MM.1S (cell line): ENCODE data around the gene SLC22A2.

ENCODE experiments used
- DNase-seq: peaks from one replicate; pipeline ENCODE4 v3.0.0-alpha.2; 2015
- H2AFZ ChIP-seq: fragments of 300-600 bp; sonication (generic); 2 replicates; pipeline ENCODE4 v1.6.0; 2016; ENCODE audit warnings: antibody characterized with exemption, low read length
- H3F3A ChIP-seq: fragments of 300-600 bp; sonication (generic); 2 replicates; pipeline ENCODE4 v1.6.1; 2016; ENCODE audit warnings: mild to moderate bottlenecking, antibody characterized with exemption, low read length, moderate library complexity, mixed read lengths; ENCODE audit not compliant: insufficient read depth
- H3K27ac ChIP-seq: fragments of 300-600 bp; sonication (generic); 2 replicates; pipeline ENCODE4 v1.5.1; 2016; ENCODE audit warnings: mild to moderate bottlenecking, low read length
- H3K27me3 ChIP-seq: fragments of 300-600 bp; sonication (generic); replicated peaks from 2 replicates; pipeline ENCODE4 v1.6.0; 2016; ENCODE audit warnings: low read length; ENCODE audit not compliant: insufficient read depth
- H3K36me3 ChIP-seq: fragments of 300-600 bp; sonication (generic); replicated peaks from 2 replicates; pipeline ENCODE4 v1.6.1; 2016; ENCODE audit warnings: mild to moderate bottlenecking, low read length, mixed read lengths; ENCODE audit not compliant: insufficient read depth
- H3K4me1 ChIP-seq: fragments of 300-600 bp; sonication (generic); 2 replicates; pipeline ENCODE4 v1.6.1; 2016; ENCODE audit warnings: low read length, mixed read lengths
- H3K4me2 ChIP-seq: fragments of 300-600 bp; sonication (generic); 2 replicates; pipeline ENCODE4 v1.6.0; 2016; ENCODE audit warnings: low read depth, low read length
- H3K4me3 ChIP-seq: fragments of 300-600 bp; sonication (generic); 2 replicates; pipeline ENCODE4 v1.5.1; 2016; ENCODE audit warnings: low read length, mixed read lengths
- H3K79me2 ChIP-seq: fragments of 300-600 bp; sonication (generic); 2 replicates; pipeline ENCODE4 v1.6.1; 2016; ENCODE audit warnings: mixed run types, low read length, mixed read lengths
- H3K9ac ChIP-seq: fragments of 300-600 bp; sonication (generic); 2 replicates; pipeline ENCODE4 v1.6.1; 2016; ENCODE audit warnings: low read length, mixed read lengths
- H3K9me2 ChIP-seq: fragments of 300-600 bp; sonication (generic); replicated peaks from 2 replicates; pipeline ENCODE4 v1.6.1; 2016; ENCODE audit warnings: mild to moderate bottlenecking, low read length, mixed read lengths; ENCODE audit not compliant: insufficient read depth
- H3K9me3 ChIP-seq: fragments of 300-600 bp; sonication (generic); replicated peaks from 2 replicates; pipeline ENCODE4 v1.6.1; 2016; ENCODE audit warnings: mild to moderate bottlenecking, low read length, mixed read lengths; ENCODE audit not compliant: insufficient read depth
- H4K20me1 ChIP-seq: fragments of 300-600 bp; sonication (generic); 2 replicates; pipeline ENCODE4 v1.6.1; 2016; ENCODE audit warnings: mild to moderate bottlenecking, low read length, moderate library complexity, mixed read lengths; ENCODE audit not compliant: insufficient read depth
- EZH2 ChIP-seq: fragments of 300-600 bp; sonication (generic); optimal IDR thresholded peaks from 2 replicates; pipeline ENCODE3; 2017; ENCODE audit warnings: low read depth, mild to moderate bottlenecking, antibody characterized with exemption, low read length, mixed read lengths
- EZH2phosphoT487 ChIP-seq: fragments of 300-600 bp; sonication (generic); IDR thresholded peaks from 2 replicates; pipeline ENCODE4 v1.6.1; 2018; ENCODE audit warnings: antibody characterized with exemption, low read length
- TF ChIP-seq, protein P1 (sequence below): fragments of 300-600 bp; sonication (generic); IDR thresholded peaks from 2 replicates; pipeline ENCODE4 v1.5.1; 2016; ENCODE audit warnings: antibody characterized with exemption, low read length, mixed read lengths

SLC22A2 gene

DNA sequence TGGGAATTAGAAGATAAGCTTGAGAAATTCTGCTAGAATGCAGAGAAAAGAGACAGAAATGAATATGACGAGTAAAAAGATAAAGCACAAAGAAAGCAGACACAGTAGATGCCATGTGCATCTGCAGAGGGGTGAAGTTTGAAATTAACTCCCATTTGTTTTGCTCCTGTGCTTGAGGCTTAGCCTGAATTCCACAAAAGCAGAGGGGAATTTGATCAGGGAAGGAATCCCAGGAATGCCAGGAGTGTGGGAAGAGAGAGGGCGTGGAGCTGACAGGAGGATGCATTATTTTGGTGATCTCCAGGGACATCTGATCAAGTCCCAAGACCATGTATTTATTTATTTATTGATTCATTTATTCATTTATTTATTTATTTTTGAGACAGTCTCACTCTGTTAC, 81.4 kb downstream of the SLC22A2 start:
- DNase-seq: no peak
- Histone ChIP-seq H3K79me2 (no peaks in the 10 kb centered on the region), H3K9ac (no peak overlapping the region), H3K36me3 (no peaks in the 10 kb centered on the region), H3K4me2 (no peak overlapping the region), H3K4me3 (no peak overlapping the region), H3K9me3 (no peaks in the 10 kb centered on the region), H2AFZ (no peak overlapping the region), H3K27ac (no peak overlapping the region), H3F3A (no peaks in the 10 kb centered on the region), H3K9me2 (no peaks in the 10 kb centered on the region), H3K27me3 (no peaks in the 10 kb centered on the region), H4K20me1 (no peaks in the 10 kb centered on the region), H3K4me1 (no peaks in the 10 kb centered on the region)
- TF ChIP-seq EZH2phosphoT487 (no peak), EZH2 (no peak)
- TF ChIP-seq, protein P1, sequence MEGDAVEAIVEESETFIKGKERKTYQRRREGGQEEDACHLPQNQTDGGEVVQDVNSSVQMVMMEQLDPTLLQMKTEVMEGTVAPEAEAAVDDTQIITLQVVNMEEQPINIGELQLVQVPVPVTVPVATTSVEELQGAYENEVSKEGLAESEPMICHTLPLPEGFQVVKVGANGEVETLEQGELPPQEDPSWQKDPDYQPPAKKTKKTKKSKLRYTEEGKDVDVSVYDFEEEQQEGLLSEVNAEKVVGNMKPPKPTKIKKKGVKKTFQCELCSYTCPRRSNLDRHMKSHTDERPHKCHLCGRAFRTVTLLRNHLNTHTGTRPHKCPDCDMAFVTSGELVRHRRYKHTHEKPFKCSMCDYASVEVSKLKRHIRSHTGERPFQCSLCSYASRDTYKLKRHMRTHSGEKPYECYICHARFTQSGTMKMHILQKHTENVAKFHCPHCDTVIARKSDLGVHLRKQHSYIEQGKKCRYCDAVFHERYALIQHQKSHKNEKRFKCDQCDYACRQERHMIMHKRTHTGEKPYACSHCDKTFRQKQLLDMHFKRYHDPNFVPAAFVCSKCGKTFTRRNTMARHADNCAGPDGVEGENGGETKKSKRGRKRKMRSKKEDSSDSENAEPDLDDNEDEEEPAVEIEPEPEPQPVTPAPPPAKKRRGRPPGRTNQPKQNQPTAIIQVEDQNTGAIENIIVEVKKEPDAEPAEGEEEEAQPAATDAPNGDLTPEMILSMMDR: no peak

DNA sequence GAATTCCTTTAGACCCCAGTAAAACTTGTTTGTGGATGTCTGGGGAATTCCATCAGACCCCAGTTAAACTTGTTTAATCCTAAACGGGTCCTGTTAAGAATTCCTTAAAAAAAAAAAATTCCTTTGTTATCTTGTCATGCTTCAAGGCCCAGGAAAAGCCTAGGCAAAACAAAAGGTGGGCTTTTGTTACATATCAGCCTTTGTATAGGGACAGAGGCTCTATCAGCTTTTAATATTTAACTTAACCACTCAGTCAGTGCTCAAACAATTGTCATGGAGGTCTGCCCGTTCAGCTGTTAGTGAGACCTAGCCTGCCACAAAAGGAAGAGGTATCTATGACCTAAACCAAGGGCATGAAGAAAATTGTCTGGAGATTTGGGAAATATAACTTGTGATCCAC, 83.9 kb downstream of the SLC22A2 start:
- Histone ChIP-seq H3K9ac (no peak overlapping the region), H3K36me3 (no peaks in the 10 kb centered on the region), H3K27ac (no peak overlapping the region), H3K4me2 (no peak overlapping the region), H3K9me3 (no peaks in the 10 kb centered on the region), H4K20me1 (no peaks in the 10 kb centered on the region), H3K4me3 (no peak overlapping the region), H3K79me2 (no peaks in the 10 kb centered on the region), H3K4me1 (no peaks in the 10 kb centered on the region), H3F3A (no peaks in the 10 kb centered on the region), H2AFZ (no peak overlapping the region), H3K9me2 (no peaks in the 10 kb centered on the region), H3K27me3 (no peaks in the 10 kb centered on the region)
- DNase-seq: no peak
- TF ChIP-seq, protein P1: no peak
- TF ChIP-seq EZH2 (no peak), EZH2phosphoT487 (no peak)

DNA sequence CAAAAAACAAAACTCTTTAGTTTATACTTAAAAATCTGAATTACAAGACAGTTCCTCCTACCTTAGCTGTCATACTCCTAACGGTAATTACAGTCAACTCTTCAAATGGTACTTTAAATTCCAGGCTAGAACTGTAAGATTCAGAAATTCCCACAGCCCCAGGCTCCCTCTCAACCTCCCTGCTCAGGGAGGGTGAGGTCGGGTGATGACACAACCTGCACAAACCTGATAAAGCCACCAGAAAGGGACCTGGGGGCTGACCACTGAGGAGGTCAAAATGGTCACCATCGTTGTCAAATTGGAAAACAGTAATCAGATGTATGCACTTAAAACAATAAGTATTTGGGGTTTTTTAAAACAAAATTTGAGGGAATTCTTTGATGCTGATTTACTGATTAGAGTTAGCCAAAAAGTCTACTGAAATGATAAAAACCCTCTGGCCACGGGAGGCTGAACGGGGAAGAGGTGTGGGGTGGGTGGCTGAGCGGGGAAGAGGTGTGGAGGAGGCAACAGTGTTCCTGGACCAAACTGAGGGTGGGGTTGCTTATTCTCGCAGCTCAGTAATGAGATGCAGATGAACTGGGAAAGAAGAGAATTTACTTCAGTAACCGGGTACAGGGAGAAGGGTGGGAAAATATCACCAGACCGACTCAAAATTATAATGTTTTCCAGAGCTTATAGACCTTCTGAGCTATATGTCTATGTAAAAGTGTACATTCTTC, 84.7 kb downstream of the SLC22A2 start:
- no peaks in the 10 kb centered on the region for H3K79me2 ChIP-seq
- no peak overlapping the region for H2AFZ ChIP-seq
- H3K4me1 ChIP-seq: no peaks in the 10 kb centered on the region
- no peaks in the 10 kb centered on the region for H3K27me3 ChIP-seq
- no peaks in the 10 kb centered on the region for H4K20me1 ChIP-seq
- H3K4me3 ChIP-seq: no peak overlapping the region
- TF ChIP-seq EZH2phosphoT487: no peak
- no peak for TF ChIP-seq EZH2
- TF ChIP-seq, protein P1: no peak
- no peak for DNase-seq
- no peaks in the 10 kb centered on the region for H3K36me3 ChIP-seq
- H3K9me3 ChIP-seq: no peaks in the 10 kb centered on the region
- no peak overlapping the region for H3K9ac ChIP-seq
- no peak overlapping the region for H3K4me2 ChIP-seq
- H3K9me2 ChIP-seq: no peaks in the 10 kb centered on the region
- H3K27ac ChIP-seq: no peak overlapping the region
- H3F3A ChIP-seq: no peaks in the 10 kb centered on the region
